ENCODE data around the gene KCNN3.

GRCh38 chr1:154749078-154749760 is 120.9 kb downstream of the KCNN3 start:
- no peak for TF ChIP-seq EZH2 (IDR thresholded peaks at IDR 0.05; ENCODE audit: low read length, unreplicated experiment)
- TF ChIP-seq CTCF (conservative IDR thresholded peaks at IDR 0.05; ENCODE audit: low read depth, low read length): peak; percentile 88
- TF ChIP-seq EZH2phosphoT487 (IDR thresholded peaks at IDR 0.05; ENCODE audit: borderline replicate concordance, low read length): no peak
